PC-3 (cell line): Measurements from ENCODE around the gene C3orf70. TPM values are rescaled to one million over a fixed set of nuclear protein-coding genes. Genes with fewer than 3 reads are reported as not detected.

Experiments used
- ATAC-seq: fragments of 200-7000 bp; cut with Tn5 transposase; 2 replicates; pipeline ENCODE4 v1.9.1; 2020; ENCODE audit warnings: mild to moderate bottlenecking, moderate library complexity
- BruUV-seq: library from RNA; stranded (reverse); fragments of 400-500 nt; replicated peaks from 2 replicates; lab custom pipeline; 2021; lab: Mats Ljungman, UMichigan
- CTCF ChIA-PET: fragments of 300-600 bp; sonication (Branson Sonifier 250); formaldehyde crosslinking; loops from one replicate; lab custom pipeline; 2022; ENCODE audit warnings: antibody characterized with exemption; lab: Charles Lee
- POLR2A ChIA-PET: fragments of 300-600 bp; sonication (Branson Sonifier 250); formaldehyde crosslinking; loops from one replicate; lab custom pipeline; 2022; ENCODE audit warnings: antibody characterized with exemption; ENCODE audit not compliant: unreplicated experiment; lab: Charles Lee
- DNase-seq: peaks from one replicate; pipeline ENCODE4 v3.0.0-alpha.2; 2015
- H2AFZ ChIP-seq: fragments of 300-600 bp; sonication (generic); 2 replicates; pipeline ENCODE4 v1.6.0; 2016; ENCODE audit warnings: antibody characterized with exemption, low read length
- H3F3A ChIP-seq: fragments of 300-600 bp; sonication (generic); one replicate; pipeline ENCODE4 v1.6.0; 2017; ENCODE audit warnings: antibody characterized with exemption, low read length, control low read depth, mild to moderate bottlenecking; ENCODE audit not compliant: unreplicated experiment
- H3K27ac ChIP-seq: fragments of 300-600 bp; sonication (generic); 2 replicates; pipeline ENCODE4 v1.5.1; 2016; ENCODE audit warnings: mild to moderate bottlenecking, low read length
- H3K27me3 ChIP-seq: fragments of 300-600 bp; sonication (generic); 2 replicates; pipeline ENCODE4 v1.6.1; 2016; ENCODE audit warnings: low read length, mixed read lengths
- H3K36me3 ChIP-seq: fragments of 300-600 bp; sonication (generic); 2 replicates; pipeline ENCODE4 v1.6.1; 2016; ENCODE audit warnings: low read depth, mixed run types, low read length, mixed read lengths
- H3K4me1 ChIP-seq: fragments of 300-600 bp; sonication (generic); 2 replicates; pipeline ENCODE4 v1.5.1; 2016; ENCODE audit warnings: low read length; ENCODE audit not compliant: insufficient read depth
- H3K4me2 ChIP-seq: fragments of 300-600 bp; sonication (generic); 2 replicates; pipeline ENCODE4 v1.6.0; 2016; ENCODE audit warnings: low read length
- H3K4me3 ChIP-seq: fragments of 300-600 bp; sonication (generic); 2 replicates; pipeline ENCODE4 v1.5.1; 2016; ENCODE audit warnings: mild to moderate bottlenecking, low read length, mixed read lengths
- H3K79me2 ChIP-seq: fragments of 300-600 bp; sonication (generic); 2 replicates; pipeline ENCODE4 v1.6.1; 2017; ENCODE audit warnings: low read length, mixed read lengths
- H3K9ac ChIP-seq: fragments of 300-600 bp; sonication (generic); 2 replicates; pipeline ENCODE4 v1.6.0; 2016; ENCODE audit warnings: mild to moderate bottlenecking, low read length
- H3K9me2 ChIP-seq: fragments of 300-600 bp; sonication (generic); replicated peaks from 2 replicates; pipeline ENCODE4 v1.6.1; 2016; ENCODE audit warnings: mixed run types, low read length, mixed read lengths
- H3K9me3 ChIP-seq: fragments of 300-600 bp; sonication (generic); 2 replicates; pipeline ENCODE4 v1.6.1; 2016; ENCODE audit warnings: low read length, mixed read lengths
- H4K20me1 ChIP-seq: fragments of 300-600 bp; sonication (generic); 2 replicates; pipeline ENCODE4 v1.6.1; 2016; ENCODE audit warnings: low read length, mixed read lengths
- CTCF ChIP-seq: fragments of 300-600 bp; sonication (generic); conservative IDR thresholded peaks from 2 replicates; pipeline ENCODE4 v1.5.1; 2017; ENCODE audit warnings: antibody characterized with exemption, low read depth, mild to moderate bottlenecking, low read length
- EZH2 ChIP-seq: fragments of 300-600 bp; sonication (generic); IDR thresholded peaks from one replicate; pipeline ENCODE4 v1.6.1; 2017; ENCODE audit warnings: antibody characterized with exemption, mild to moderate bottlenecking, low read length; ENCODE audit not compliant: unreplicated experiment
- EZH2phosphoT487 ChIP-seq: fragments of 300-600 bp; sonication (generic); IDR thresholded peaks from 2 replicates; pipeline ENCODE4 v1.6.1; 2018; ENCODE audit warnings: mild to moderate bottlenecking, antibody characterized with exemption, low read length, borderline replicate concordance
- intact Hi-C: fragments of 100-400 bp; cut with micrococcal nuclease; formaldehyde crosslinking; loops from 2 replicates; pipeline ENCODE4 v1.9.0; 2023
- total RNA-seq: library from RNA; depleted of rRNA; stranded (reverse); fragments of >200 nt; gene quantifications from 2 replicates; pipeline ENCODE4 v1.2.3, GENCODE V29; 2014

The C3orf70 gene
- total RNA-seq, 1 experiment from 2014 or later = not detected

DNA sequence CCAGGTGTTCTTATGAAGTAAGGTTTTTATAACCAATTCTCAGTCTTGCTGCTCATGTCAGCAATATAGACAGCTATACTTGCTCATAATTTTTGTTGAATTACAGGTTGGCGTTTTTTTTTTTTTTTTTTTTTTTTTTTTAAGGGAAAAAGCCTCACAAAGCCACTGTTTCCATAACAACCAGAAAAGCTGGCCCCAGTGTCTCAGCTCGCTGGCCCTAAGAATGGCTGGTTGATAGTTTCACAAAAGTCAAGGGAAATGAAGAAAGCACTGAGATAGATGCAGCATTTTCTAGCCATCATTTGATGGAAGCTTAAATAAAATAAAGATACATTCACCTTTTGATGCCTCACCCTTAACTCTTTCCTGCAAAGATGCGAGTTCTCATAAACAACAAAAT, 121.9 kb downstream of the C3orf70 start:
- Histone ChIP-seq H4K20me1 (no peaks in the 10 kb centered on the region), H3K79me2 (no peaks in the 10 kb centered on the region), H3K9ac (no peak overlapping the region), H3K27me3 (no peaks in the 10 kb centered on the region), H3K4me1 (no peaks in the 10 kb centered on the region), H3K27ac (no peak overlapping the region), H3K36me3 (no peaks in the 10 kb centered on the region), H3K4me2 (no peak overlapping the region), H3F3A (no peaks in the 10 kb centered on the region), H3K9me2 (no peaks in the 10 kb centered on the region), H3K4me3 (no peak overlapping the region), H2AFZ (no peak overlapping the region), H3K9me3 (no peaks in the 10 kb centered on the region)
- intact Hi-C loops = no loop called here
- no peak for TF ChIP-seq EZH2
- no peak for TF ChIP-seq CTCF
- no peak for TF ChIP-seq EZH2phosphoT487
- ChIA-PET POLR2A (no interaction called here), CTCF (no interaction called here)
- DNase-seq = no peak
- ATAC-seq = no peak
- no TSS peak for BruUV-seq

DNA sequence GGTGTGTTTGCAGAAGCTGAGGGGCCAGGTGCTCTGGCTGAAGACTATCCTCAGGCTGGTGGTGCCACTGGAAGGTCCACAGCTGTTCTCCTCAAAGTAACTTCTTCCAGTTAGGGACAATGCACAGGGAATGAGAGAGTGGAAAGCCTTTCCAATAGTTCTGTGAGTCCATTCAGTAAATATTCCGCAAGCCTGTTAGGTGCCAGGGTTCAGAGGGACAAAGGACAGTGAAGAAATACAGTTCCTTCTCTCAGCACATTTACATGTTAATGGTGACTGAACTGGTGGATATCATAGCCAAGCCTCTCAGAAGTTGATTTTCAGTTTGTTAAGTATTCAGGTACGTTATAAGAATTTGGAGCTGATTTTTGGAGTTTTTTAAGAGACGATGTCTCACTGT, 122.5 kb downstream of the C3orf70 start:
- intact Hi-C loops = no loop called here
- Histone ChIP-seq H3K27ac (no peak overlapping the region), H3K27me3 (no peaks in the 10 kb centered on the region), H3K9me2 (no peaks in the 10 kb centered on the region), H3F3A (no peaks in the 10 kb centered on the region), H4K20me1 (no peaks in the 10 kb centered on the region), H2AFZ (no peak overlapping the region), H3K4me3 (no peak overlapping the region), H3K79me2 (no peaks in the 10 kb centered on the region), H3K36me3 (no peaks in the 10 kb centered on the region), H3K4me2 (no peak overlapping the region), H3K9ac (no peak overlapping the region), H3K9me3 (no peaks in the 10 kb centered on the region), H3K4me1 (no peaks in the 10 kb centered on the region)
- DNase-seq = no peak
- TF ChIP-seq EZH2phosphoT487 (no peak), EZH2 (no peak), CTCF (no peak)
- CTCF ChIA-PET = no interaction called here
- BruUV-seq = no TSS peak
- ATAC-seq = no peak
- POLR2A ChIA-PET = no interaction called here

DNA sequence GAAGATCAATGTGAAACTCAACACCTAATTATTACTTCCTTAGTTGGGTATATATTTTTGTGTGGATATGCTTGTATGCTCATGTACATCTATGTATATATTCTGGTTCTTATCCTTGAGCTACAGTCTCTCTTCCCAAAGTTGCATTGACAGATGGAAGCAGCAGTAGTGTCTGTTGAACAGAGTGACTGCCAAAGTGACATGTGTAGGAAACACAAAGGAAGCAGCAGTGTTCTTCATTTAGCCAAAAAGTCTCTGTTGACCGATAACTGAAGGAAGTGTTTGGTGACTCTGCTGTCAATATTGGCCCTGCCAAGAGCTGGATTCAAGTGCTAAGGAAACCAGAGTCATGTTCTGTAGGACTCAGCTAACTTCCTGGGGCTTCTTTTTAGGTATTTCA, 123.8 kb downstream of the C3orf70 start:
- TF ChIP-seq EZH2 (no peak), EZH2phosphoT487 (no peak)
- no peak overlapping the region for H3K9ac ChIP-seq
- intact Hi-C loops = no loop called here
- DNase-seq (no peak), ATAC-seq (no peak)
- no peaks in the 10 kb centered on the region for H3K9me3 ChIP-seq
- H3K4me3 ChIP-seq = no peak overlapping the region
- H4K20me1 ChIP-seq = no peaks in the 10 kb centered on the region
- H3K4me1 ChIP-seq = no peaks in the 10 kb centered on the region
- H3K36me3 ChIP-seq = no peaks in the 10 kb centered on the region
- no peaks in the 10 kb centered on the region for H3F3A ChIP-seq
- H3K27ac ChIP-seq = no peak overlapping the region
- no TSS peak for BruUV-seq
- H3K79me2 ChIP-seq = no peaks in the 10 kb centered on the region
- ChIA-PET POLR2A (no interaction called here), CTCF (no interaction called here)
- H3K9me2 ChIP-seq = no peaks in the 10 kb centered on the region
- no peaks in the 10 kb centered on the region for H3K27me3 ChIP-seq
- H2AFZ ChIP-seq = no peak overlapping the region
- H3K4me2 ChIP-seq = no peak overlapping the region
